WI38 (cell line): ENCODE results near the gene SEMA6B.

Experiments used
- H3K4me3 ChIP-seq: 2 replicates; pipeline ENCODE4 v1.5.1; 2011; ENCODE audit warnings: low read depth, mild to moderate bottlenecking, control low read depth, low read length
- CTCF ChIP-seq: IDR thresholded peaks from 2 replicates; pipeline ENCODE4 v1.5.1; 2012; ENCODE audit warnings: low read depth, mild to moderate bottlenecking, control low read depth, low read length

SEMA6B gene

DNA sequence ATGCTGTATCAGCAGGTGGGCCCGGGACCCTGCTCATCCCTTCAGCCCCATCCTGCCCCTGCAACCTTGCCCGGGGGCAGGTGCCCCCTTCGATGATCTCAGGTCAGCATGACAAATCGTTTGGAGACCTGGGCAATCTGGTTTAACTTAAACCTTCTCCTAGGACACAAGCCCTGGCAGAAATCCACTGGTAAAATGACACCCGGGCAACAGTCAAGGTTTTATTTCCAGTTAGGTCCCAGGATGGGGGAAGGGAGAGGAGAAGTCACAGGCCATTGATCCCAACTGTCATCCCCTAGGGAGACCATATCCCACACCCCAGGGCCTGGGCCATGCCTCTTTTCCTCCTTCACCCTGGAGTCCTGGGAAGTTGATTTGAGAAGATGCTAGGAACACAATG lies 22.7 kb downstream of the SEMA6B start:
- no peak overlapping the region for H3K4me3 ChIP-seq
- TF ChIP-seq CTCF: no peak

GRCh38 chr19:4534836-4535658 lies 24.4 kb downstream of the SEMA6B start, which contains the start of gene PLIN5:
TSS of gene PLIN5 (minus strand) at chr19:4535224. CDS start at chr19:4534074, 1,150 bp downstream.
- H3K4me3 ChIP-seq: no peak within 1 kb of the TSS

GRCh38 chr19:4533835-4534424 lies 25.6 kb downstream of the SEMA6B start:
- H3K4me3 ChIP-seq: no peak overlapping the region
- no peak for TF ChIP-seq CTCF

More at GRCh38 chr19:4534836-4535658, 24.4 kb downstream of the SEMA6B start, which contains the start of gene PLIN5:
- no peak for TF ChIP-seq CTCF

DNA sequence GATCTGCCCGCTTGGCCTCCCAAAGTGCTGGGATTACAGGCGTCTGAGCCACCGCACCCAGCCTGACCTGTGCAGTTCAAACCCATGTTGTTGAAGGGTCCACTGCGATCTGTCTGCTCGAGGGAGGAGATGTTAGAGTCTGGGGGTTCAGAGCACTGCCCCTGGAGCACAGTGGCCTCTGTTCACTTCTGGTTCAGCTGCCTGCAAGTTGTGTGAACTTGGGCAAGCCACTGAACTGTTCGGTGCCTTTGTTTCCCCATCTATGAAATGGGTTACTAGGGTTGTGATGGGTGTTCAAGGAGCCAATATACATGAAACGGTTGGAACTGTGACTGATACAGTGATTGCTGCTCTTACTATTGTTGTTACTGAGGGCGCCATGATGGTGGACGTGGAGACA lies 26.1 kb downstream of the SEMA6B start:
- H3K4me3 ChIP-seq: no peak overlapping the region
- TF ChIP-seq CTCF: no peak

DNA sequence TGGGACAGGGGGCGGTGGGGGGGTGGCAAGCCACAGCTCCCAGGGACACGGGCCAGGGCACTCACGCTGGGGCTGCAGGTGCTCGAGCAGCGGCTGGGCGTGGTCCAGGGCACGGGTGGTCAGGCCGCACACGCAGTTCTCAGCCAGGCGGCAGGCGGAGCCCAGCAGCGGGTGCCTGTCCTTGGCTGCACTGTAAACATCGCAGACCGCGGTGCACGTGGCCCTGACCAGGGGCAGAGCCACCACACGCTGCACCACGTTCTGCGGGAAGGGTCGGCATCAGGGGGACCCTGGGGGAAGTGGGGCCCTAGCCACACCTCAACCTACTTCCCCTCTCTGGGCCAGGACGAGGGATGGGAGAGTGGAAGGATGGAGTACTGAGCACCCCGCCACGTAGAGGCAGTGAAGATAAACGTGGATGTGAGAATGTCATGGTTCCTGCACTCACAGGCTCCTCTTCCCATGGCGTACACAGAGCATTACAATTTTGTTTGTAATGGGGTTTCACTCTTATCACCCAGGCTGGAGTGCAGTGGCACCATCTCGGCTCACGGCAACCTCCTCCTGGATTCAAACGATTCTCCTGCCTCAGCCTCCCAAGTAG lies 27.8 kb downstream of the SEMA6B start:
- TF ChIP-seq CTCF: no peak
- H3K4me3 ChIP-seq: no peak overlapping the region

DNA sequence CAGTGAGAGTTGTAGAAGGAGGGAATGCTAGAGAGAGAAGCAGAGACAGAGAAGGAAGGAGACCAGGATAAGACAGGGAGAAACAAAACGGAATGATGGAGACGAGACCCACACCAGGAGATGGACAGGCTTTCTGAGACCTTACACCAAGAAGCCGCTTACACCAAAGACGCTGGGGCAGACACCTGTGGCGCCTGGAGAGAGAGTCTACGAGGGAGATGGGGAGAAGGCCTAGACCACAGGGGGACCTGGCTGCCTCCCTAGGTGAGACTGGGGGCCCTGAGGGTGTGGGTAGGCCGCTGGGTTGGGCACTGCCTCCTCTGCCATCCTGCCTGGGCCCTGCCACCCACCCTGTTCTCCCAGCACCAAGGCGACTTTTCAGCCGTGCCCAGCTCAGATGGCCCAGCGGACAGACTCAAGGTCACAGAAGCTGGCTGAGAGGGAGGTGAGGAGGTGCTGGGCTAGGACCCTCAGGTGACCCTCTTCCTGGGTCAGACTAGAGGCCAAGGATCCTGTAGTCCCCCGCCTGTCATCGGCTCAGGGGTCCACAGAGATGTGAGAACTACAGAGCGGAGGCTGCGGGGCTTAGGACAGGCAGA lies 29.5 kb downstream of the SEMA6B start:
- H3K4me3 ChIP-seq: no peak overlapping the region
- TF ChIP-seq CTCF: no peak
